HepG2 (cell line): ENCODE measurements around the gene GOSR1. TPM values are rescaled to one million over a fixed set of nuclear protein-coding genes. Genes with fewer than 3 reads are reported as not detected.
A peak's percentile ranks its signal among the peaks of the same experiment; 100 is the strongest.

Experiments
- ATAC-seq: fragments of 200-7000 bp; cut with Tn5 transposase; 3 replicates; pipeline ENCODE4 v1.9.1; 2020; ENCODE audit warnings: mild to moderate bottlenecking, moderate library complexity
- BruUV-seq: library from RNA; stranded (reverse); fragments of 400-500 nt; replicated peaks from 2 replicates; lab custom pipeline; 2021; lab: Mats Ljungman, UMichigan
- CTCF ChIA-PET: fragments of 300-600 bp; formaldehyde crosslinking; extraction: SDS; loops from one replicate; lab custom pipeline; 2021; ENCODE audit warnings: low total read pairs, inconsistent platforms, low intra/inter-chr PET ratio; lab: Yijun Ruan, JAX
- POLR2A ChIA-PET: fragments of 350-600 bp; sonication (Branson Sonifier 250); formaldehyde crosslinking; loops from one replicate; lab custom pipeline; 2020; ENCODE audit warnings: antibody characterized with exemption, inconsistent platforms; lab: Yijun Ruan, JAX
- DNase-seq: peaks from one replicate; pipeline ENCODE4 v3.0.0-alpha.2; 2015; ENCODE audit warnings: low spot score
- FAIRE-seq: peaks from 3 replicates; lab custom pipeline; 2011; peaks lifted over from hg19 to GRCh38; lab: Jason Lieb, UNC
- H2AFZ ChIP-seq: one replicate; pipeline ENCODE4 v1.6.1; 2011; ENCODE audit warnings: low read length, inconsistent platforms
- H3K27ac ChIP-seq: fragments of 300-600 bp; 3 replicates; pipeline ENCODE4 v1.8.0; 2011; ENCODE audit warnings: mixed run types, mild to moderate bottlenecking, mixed read lengths, low read length, inconsistent platforms; ENCODE audit not compliant: insufficient read depth; ENCODE audit errors: extremely low read length
- H3K27me3 ChIP-seq, 2 experiments: fragments of 200-600 bp in 1 of 2; 2 replicates in 1 of 2; 3 replicates in 1 of 2; pipeline versions ENCODE4 v1.6.0 to v1.8.0; 2011; ENCODE audit warnings: low read length in 2 of 2, mild to moderate bottlenecking in 2 of 2, moderate library complexity in 2 of 2, inconsistent platforms in 1 of 2; ENCODE audit not compliant: insufficient read depth in 2 of 2, control insufficient read depth in 1 of 2
- H3K36me3 ChIP-seq, 2 experiments: fragments of 200-600 bp in 1 of 2; replicated peaks in 1 of 2; 2 replicates in 1 of 2; 3 replicates in 1 of 2; pipeline versions ENCODE4 v1.5.1 to v1.8.0; 2011; ENCODE audit warnings: low read length in 2 of 2, inconsistent platforms in 1 of 2; ENCODE audit not compliant: insufficient read depth in 2 of 2, control insufficient read depth in 1 of 2
- H3K4me1 ChIP-seq: 2 replicates; pipeline ENCODE4 v1.5.1; 2012; ENCODE audit warnings: low read length, inconsistent platforms; ENCODE audit not compliant: insufficient read depth
- H3K4me2 ChIP-seq: 2 replicates; pipeline ENCODE4 v1.6.0; 2011; ENCODE audit warnings: low read depth, low read length, inconsistent platforms
- H3K4me3 ChIP-seq, 3 experiments: fragments of 200-600 bp in 1 of 3; sonication (generic), shearing (Covaris generic) in 1 of 3; replicated peaks in 1 of 3; 2 replicates each; pipeline ENCODE4 v1.5.1; 2011 to 2016; ENCODE audit warnings: low read length in 3 of 3, inconsistent platforms in 2 of 3, low read depth in 2 of 3, mild to moderate bottlenecking in 2 of 3, control low read depth in 1 of 3, mixed read lengths in 1 of 3; ENCODE audit not compliant: insufficient read depth in 1 of 3
- H3K79me2 ChIP-seq: one replicate; pipeline ENCODE4 v1.6.1; 2011; ENCODE audit warnings: low read length, inconsistent platforms; ENCODE audit not compliant: insufficient read depth
- H3K9ac ChIP-seq: 2 replicates; pipeline ENCODE4 v1.6.0; 2011; ENCODE audit warnings: mild to moderate bottlenecking, low read depth, low read length, inconsistent platforms; ENCODE audit not compliant: insufficient read depth
- H3K9me3 ChIP-seq: 2 replicates; pipeline ENCODE4 v1.5.1; 2012; ENCODE audit warnings: mild to moderate bottlenecking, low read length
- H4K20me1 ChIP-seq: 2 replicates; pipeline ENCODE4 v1.6.0; 2011; ENCODE audit warnings: inconsistent platforms, mild to moderate bottlenecking, low read length, moderate library complexity; ENCODE audit not compliant: insufficient read depth
- CTCF ChIP-seq: sonication (generic); formaldehyde crosslinking; IDR thresholded peaks from 2 replicates; pipeline ENCODE4 v1.5.0; 2020; ENCODE audit warnings: mild to moderate bottlenecking, missing genetic modification reagents, moderate library complexity
- GATA4 ChIP-seq: sonication (generic); IDR thresholded peaks from 2 replicates; pipeline ENCODE4 v1.6.1; 2016; ENCODE audit warnings: antibody characterized with exemption, low read depth, borderline replicate concordance
- STAG1 ChIP-seq: sonication (generic); formaldehyde crosslinking; IDR thresholded peaks from 2 replicates; pipeline ENCODE4 v1.4.0; 2020; ENCODE audit warnings: missing genetic modification reagents
- ZFP36L2 ChIP-seq: sonication (generic); formaldehyde crosslinking; IDR thresholded peaks from 2 replicates; pipeline ENCODE4 v1.4.0; 2020; ENCODE audit warnings: missing genetic modification reagents
- ZKSCAN1 ChIP-seq: fragments of 150-350 bp; IDR thresholded peaks from 2 replicates; pipeline ENCODE4 v1.6.1; 2014; ENCODE audit warnings: low read length
- ZNF570 ChIP-seq: sonication (generic); formaldehyde crosslinking; IDR thresholded peaks from 2 replicates; pipeline ENCODE4 v1.4.0; 2020; ENCODE audit warnings: mild to moderate bottlenecking, missing genetic modification reagents, borderline replicate concordance
- ZNF629 ChIP-seq: sonication (generic); formaldehyde crosslinking; conservative IDR thresholded peaks from 2 replicates; pipeline ENCODE4 v1.5.0; 2020; ENCODE audit warnings: missing genetic modification reagents
- ZNF639 ChIP-seq: conservative IDR thresholded peaks from 2 replicates; pipeline ENCODE4 v1.6.1; 2018; ENCODE audit warnings: missing genetic modification reagents
- ZNF691 ChIP-seq: sonication (generic); formaldehyde crosslinking; IDR thresholded peaks from 2 replicates; pipeline ENCODE4 v1.4.0; 2020; ENCODE audit warnings: missing genetic modification reagents, low read depth, mild to moderate bottlenecking, borderline replicate concordance
- whole genome bisulfite sequencing: methylation state at CpG from one replicate; pipeline ENCODE4 v1.1.6; 2017; ENCODE audit warnings: low lambda C conversion rate; 5-methylcytosine and 5-hydroxymethylcytosine counted together
- in situ Hi-C: cut with HindIII; loops from 2 replicates; pipeline ENCODE4 v1.10.0; 2017; ENCODE audit warnings: low pct_unique_long_range_greater_than_20kb; ENCODE audit not compliant: extremely low pct_ligation_motif_present
- intact Hi-C: fragments of 100-400 bp; cut with micrococcal nuclease; formaldehyde crosslinking; loops from one replicate; pipeline ENCODE4 v1.10.0; 2022; ENCODE audit not compliant: unreplicated experiment
- polyA plus RNA-seq, 8 experiments: library from polyadenylated mRNA; depleted of rRNA in 3 of 8; stranded (reverse) in 7 of 8; unstranded in 1 of 8; fragments of >200 nt; fragmentation: Illumina TruSeq in 4 of 8; extraction: Trizol in 4 of 8; gene quantifications; 2 replicates each; pipeline versions ENCODE4 v1.2.1 to v1.2.3, GENCODE V29; 2011 to 2016; ENCODE audit warnings: low read depth in 4 of 8, missing spikeins in 1 of 8, mixed read lengths in 1 of 8; ENCODE audit not compliant: insufficient read depth in 1 of 8
- total RNA-seq, 5 experiments: library from RNA; depleted of rRNA; stranded (reverse); fragments of >200 nt; fragmentation: Illumina TruSeq; extraction: Trizol; gene quantifications; 2 replicates each; pipeline ENCODE4 v1.2.3, GENCODE V29; 2016; ENCODE audit warnings: low read depth in 1 of 5

GOSR1 gene
- total and polyA plus RNA-seq, 2 of the 13 experiments (the other 11 are each of a cell fraction or from before 2014, with no cell fraction given): 15.8 to 37.0 TPM

GRCh38 chr17:30565073-30565935, 88.1 kb downstream of the GOSR1 start:
- WGBS: 10% methylated on average over 5 of the region's 9 CpGs
- no peak overlapping the region for H2AFZ ChIP-seq
- H3K9me3 ChIP-seq: no peaks in the 10 kb centered on the region
- H3K27ac ChIP-seq: no peak overlapping the region
- H3K36me3 ChIP-seq: no peaks in the 10 kb centered on the region
- DNase-seq (no peak), FAIRE-seq (no peak), ATAC-seq (no peak)
- H4K20me1 ChIP-seq: no peaks in the 10 kb centered on the region
- in situ Hi-C loops: no loop called here
- peaks cover 2 to 31% of the 10 kb centered on the region in 2 experiments; a peak in 4 of 5 replicates for H3K27me3 ChIP-seq
- intact Hi-C loops: no loop called here
- no peak overlapping the region for H3K9ac ChIP-seq
- CTCF ChIA-PET: no interaction called here
- BruUV-seq: no TSS peak
- H3K4me2 ChIP-seq: peak overlapping the region; percentile 3; the same call in 1 of the 2 replicates
- POLR2A ChIA-PET: no interaction called here
- H3K79me2 ChIP-seq: no peaks in the 10 kb centered on the region
- TF ChIP-seq ZKSCAN1: peak; percentile 71
- TF ChIP-seq ZNF629: peak; percentile 60
- TF ChIP-seq ZNF639 (CRISPR knock-in tag): no peak
- peak; percentile 13; the same call in 1 of the 2 replicates for TF ChIP-seq STAG1 (CRISPR knock-in tag)
- TF ChIP-seq CTCF (CRISPR knock-in tag): peak; percentile 32; the same call in 1 of the 2 replicates
- TF ChIP-seq GATA4: no peak
- TF ChIP-seq ZNF570 (CRISPR knock-in tag): no peak
- no peak for TF ChIP-seq ZFP36L2 (CRISPR knock-in tag)
- no peak for TF ChIP-seq ZNF691 (CRISPR knock-in tag)
- H3K4me1 ChIP-seq: peaks cover 17% of the 10 kb centered on the region
- H3K4me3 ChIP-seq: no peak overlapping the region
